ENCODE data around the gene IFNA13. TPM values are rescaled to one million over a fixed set of nuclear protein-coding genes. Genes with fewer than 3 reads are reported as not detected.

Gene IFNA13
- polyA plus RNA-seq, 1 of the 3 experiments (the other 2 are of a cell fraction) = not detected

DNA sequence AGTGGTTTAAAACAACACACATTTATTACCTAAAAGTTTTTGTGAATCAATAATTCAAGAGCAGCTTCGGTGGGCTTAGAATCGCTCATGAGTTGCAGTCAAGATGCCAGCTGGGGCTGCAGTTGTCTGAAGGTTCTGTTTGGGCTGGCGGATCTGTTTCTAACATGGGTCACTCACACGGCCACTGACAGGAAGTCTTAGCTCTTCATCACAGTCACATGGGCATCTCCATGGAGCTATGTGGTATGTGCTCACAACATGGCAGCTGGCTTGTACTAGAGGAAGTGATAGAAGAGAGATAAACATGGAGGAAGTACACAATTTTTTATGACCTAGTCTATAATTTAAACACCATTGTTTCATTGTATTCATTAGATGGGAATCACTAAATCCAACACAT lies 43.8 kb downstream of the IFNA13 start:
- no peaks in the 10 kb centered on the region for H3K9me2 ChIP-seq
- TF ChIP-seq, protein P1, sequence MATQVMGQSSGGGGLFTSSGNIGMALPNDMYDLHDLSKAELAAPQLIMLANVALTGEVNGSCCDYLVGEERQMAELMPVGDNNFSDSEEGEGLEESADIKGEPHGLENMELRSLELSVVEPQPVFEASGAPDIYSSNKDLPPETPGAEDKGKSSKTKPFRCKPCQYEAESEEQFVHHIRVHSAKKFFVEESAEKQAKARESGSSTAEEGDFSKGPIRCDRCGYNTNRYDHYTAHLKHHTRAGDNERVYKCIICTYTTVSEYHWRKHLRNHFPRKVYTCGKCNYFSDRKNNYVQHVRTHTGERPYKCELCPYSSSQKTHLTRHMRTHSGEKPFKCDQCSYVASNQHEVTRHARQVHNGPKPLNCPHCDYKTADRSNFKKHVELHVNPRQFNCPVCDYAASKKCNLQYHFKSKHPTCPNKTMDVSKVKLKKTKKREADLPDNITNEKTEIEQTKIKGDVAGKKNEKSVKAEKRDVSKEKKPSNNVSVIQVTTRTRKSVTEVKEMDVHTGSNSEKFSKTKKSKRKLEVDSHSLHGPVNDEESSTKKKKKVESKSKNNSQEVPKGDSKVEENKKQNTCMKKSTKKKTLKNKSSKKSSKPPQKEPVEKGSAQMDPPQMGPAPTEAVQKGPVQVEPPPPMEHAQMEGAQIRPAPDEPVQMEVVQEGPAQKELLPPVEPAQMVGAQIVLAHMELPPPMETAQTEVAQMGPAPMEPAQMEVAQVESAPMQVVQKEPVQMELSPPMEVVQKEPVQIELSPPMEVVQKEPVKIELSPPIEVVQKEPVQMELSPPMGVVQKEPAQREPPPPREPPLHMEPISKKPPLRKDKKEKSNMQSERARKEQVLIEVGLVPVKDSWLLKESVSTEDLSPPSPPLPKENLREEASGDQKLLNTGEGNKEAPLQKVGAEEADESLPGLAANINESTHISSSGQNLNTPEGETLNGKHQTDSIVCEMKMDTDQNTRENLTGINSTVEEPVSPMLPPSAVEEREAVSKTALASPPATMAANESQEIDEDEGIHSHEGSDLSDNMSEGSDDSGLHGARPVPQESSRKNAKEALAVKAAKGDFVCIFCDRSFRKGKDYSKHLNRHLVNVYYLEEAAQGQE (IDR thresholded peaks at IDR 0.05; ENCODE audit: low read depth, low read length) = no peak
- TF ChIP-seq, protein P2, sequence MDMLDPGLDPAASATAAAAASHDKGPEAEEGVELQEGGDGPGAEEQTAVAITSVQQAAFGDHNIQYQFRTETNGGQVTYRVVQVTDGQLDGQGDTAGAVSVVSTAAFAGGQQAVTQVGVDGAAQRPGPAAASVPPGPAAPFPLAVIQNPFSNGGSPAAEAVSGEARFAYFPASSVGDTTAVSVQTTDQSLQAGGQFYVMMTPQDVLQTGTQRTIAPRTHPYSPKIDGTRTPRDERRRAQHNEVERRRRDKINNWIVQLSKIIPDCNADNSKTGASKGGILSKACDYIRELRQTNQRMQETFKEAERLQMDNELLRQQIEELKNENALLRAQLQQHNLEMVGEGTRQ (IDR thresholded peaks at IDR 0.05; ENCODE audit: borderline replicate concordance, low read depth, low read length) = no peak
- TF ChIP-seq MXI1 (IDR thresholded peaks at IDR 0.05; ENCODE audit: low read depth, low read length) = no peak
- no peak for TF ChIP-seq EP300 (IDR thresholded peaks at IDR 0.05; ENCODE audit: borderline replicate concordance in 1 of 2, low read depth in 1 of 2, low read length in 1 of 2)
- no peak for TF ChIP-seq TEAD4 (IDR thresholded peaks at IDR 0.05; ENCODE audit: borderline replicate concordance, insufficient read depth)
- TF ChIP-seq RXRA (IDR thresholded peaks at IDR 0.05; ENCODE audit: borderline replicate concordance, low read depth) = no peak
- no peak for TF ChIP-seq FOSL2 (IDR thresholded peaks at IDR 0.05; ENCODE audit: borderline replicate concordance, low read depth)
- TF ChIP-seq, protein P3, sequence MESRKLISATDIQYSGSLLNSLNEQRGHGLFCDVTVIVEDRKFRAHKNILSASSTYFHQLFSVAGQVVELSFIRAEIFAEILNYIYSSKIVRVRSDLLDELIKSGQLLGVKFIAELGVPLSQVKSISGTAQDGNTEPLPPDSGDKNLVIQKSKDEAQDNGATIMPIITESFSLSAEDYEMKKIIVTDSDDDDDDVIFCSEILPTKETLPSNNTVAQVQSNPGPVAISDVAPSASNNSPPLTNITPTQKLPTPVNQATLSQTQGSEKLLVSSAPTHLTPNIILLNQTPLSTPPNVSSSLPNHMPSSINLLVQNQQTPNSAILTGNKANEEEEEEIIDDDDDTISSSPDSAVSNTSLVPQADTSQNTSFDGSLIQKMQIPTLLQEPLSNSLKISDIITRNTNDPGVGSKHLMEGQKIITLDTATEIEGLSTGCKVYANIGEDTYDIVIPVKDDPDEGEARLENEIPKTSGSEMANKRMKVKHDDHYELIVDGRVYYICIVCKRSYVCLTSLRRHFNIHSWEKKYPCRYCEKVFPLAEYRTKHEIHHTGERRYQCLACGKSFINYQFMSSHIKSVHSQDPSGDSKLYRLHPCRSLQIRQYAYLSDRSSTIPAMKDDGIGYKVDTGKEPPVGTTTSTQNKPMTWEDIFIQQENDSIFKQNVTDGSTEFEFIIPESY (IDR thresholded peaks at IDR 0.05; ENCODE audit: borderline replicate concordance, low read depth) = no peak
- no peak for TF ChIP-seq RCOR1 (IDR thresholded peaks at IDR 0.05; ENCODE audit: low read length)
- TF ChIP-seq TCF12 (IDR thresholded peaks at IDR 0.05) = no peak
- no peak for TF ChIP-seq GABPA (IDR thresholded peaks at IDR 0.05; ENCODE audit: low read depth)
- no peak for TF ChIP-seq POLR2AphosphoS5 (IDR thresholded peaks at IDR 0.05; ENCODE audit: low read depth, low read length)
- TF ChIP-seq EZH2phosphoT487 (IDR thresholded peaks at IDR 0.05; ENCODE audit: borderline replicate concordance, low read depth) = no peak
- TF ChIP-seq FOXM1 (IDR thresholded peaks at IDR 0.05; ENCODE audit: low read depth) = no peak
- TF ChIP-seq ELF1 (IDR thresholded peaks at IDR 0.05) = no peak
- TF ChIP-seq, protein P4, sequence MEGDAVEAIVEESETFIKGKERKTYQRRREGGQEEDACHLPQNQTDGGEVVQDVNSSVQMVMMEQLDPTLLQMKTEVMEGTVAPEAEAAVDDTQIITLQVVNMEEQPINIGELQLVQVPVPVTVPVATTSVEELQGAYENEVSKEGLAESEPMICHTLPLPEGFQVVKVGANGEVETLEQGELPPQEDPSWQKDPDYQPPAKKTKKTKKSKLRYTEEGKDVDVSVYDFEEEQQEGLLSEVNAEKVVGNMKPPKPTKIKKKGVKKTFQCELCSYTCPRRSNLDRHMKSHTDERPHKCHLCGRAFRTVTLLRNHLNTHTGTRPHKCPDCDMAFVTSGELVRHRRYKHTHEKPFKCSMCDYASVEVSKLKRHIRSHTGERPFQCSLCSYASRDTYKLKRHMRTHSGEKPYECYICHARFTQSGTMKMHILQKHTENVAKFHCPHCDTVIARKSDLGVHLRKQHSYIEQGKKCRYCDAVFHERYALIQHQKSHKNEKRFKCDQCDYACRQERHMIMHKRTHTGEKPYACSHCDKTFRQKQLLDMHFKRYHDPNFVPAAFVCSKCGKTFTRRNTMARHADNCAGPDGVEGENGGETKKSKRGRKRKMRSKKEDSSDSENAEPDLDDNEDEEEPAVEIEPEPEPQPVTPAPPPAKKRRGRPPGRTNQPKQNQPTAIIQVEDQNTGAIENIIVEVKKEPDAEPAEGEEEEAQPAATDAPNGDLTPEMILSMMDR (IDR thresholded peaks at IDR 0.05) = no peak
- TF ChIP-seq GATA2 (CRISPR knock-in tag; IDR thresholded peaks at IDR 0.05) = no peak
- no peak for TF ChIP-seq RFX5 (IDR thresholded peaks at IDR 0.05; ENCODE audit: low read length)
- TF ChIP-seq, protein P5, sequence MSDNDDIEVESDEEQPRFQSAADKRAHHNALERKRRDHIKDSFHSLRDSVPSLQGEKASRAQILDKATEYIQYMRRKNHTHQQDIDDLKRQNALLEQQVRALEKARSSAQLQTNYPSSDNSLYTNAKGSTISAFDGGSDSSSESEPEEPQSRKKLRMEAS (IDR thresholded peaks at IDR 0.05; ENCODE audit: low read depth) = no peak
- TF ChIP-seq YY1 (IDR thresholded peaks at IDR 0.05; ENCODE audit: low read depth) = no peak
- POLR2A ChIA-PET = no interaction called here
- H3K36me3 ChIP-seq (replicated peaks in 1 of 2; ENCODE audit: control insufficient read depth in 1 of 2, insufficient read depth in 2 of 2, low read length in 1 of 2) = peaks cover 37 to 45% of the 10 kb centered on the region in 2 experiments
- H2AFZ ChIP-seq (ENCODE audit: low read depth) = no peak overlapping the region
- peaks cover 54% of the 10 kb centered on the region for H4K20me1 ChIP-seq (ENCODE audit: insufficient read depth)
- H3K27ac ChIP-seq (ENCODE audit: low read depth in 2 of 2, low read length in 1 of 2) = no peak overlapping the region
- no peaks in the 10 kb centered on the region for H3K27me3 ChIP-seq (ENCODE audit: insufficient read depth)
- H3K9ac ChIP-seq = no peak overlapping the region
- peaks cover 0 to 2% of the 10 kb centered on the region in 2 experiments; a peak in 1 of 4 replicates for H3K4me1 ChIP-seq (ENCODE audit: control insufficient read depth in 1 of 2, insufficient read depth in 2 of 2, low read depth in 1 of 2, low read length in 1 of 2)
- no peak overlapping the region for H3K4me3 ChIP-seq (ENCODE audit: low read depth in 2 of 2, low read length in 1 of 2)
- CTCF ChIA-PET = interaction anchor here (0.6 to 13.7 kb wide), 6 partner anchors 10 to 774 kb away, joined by 3 to 239 read pairs (median 6); partner anchors contain the start of gene KLHL9
- H3K4me2 ChIP-seq = no peak overlapping the region
- H3K9me3 ChIP-seq = no peaks in the 10 kb centered on the region
- peaks cover 16% of the 10 kb centered on the region for H3F3A ChIP-seq (replicated peaks; ENCODE audit: insufficient read depth)
- no peak for DNase-seq
- WGBS (ENCODE audit: low lambda C conversion rate) = 95% methylated on average over 4 of the region's 4 CpGs
- H3K79me2 ChIP-seq (ENCODE audit: insufficient read depth) = peaks cover 47% of the 10 kb centered on the region
